ENCODE measurements around the gene KRT26. TPM values are rescaled to one million over a fixed set of nuclear protein-coding genes. Genes with fewer than 3 reads are reported as not detected.
"Not testable (repeated sequence)": the region's sequence is repeated elsewhere in the genome, so short reads cannot be mapped to it uniquely, and the experiment has no call there.

Gene KRT26
- total RNA-seq, 1 donor: not detected

DNA sequence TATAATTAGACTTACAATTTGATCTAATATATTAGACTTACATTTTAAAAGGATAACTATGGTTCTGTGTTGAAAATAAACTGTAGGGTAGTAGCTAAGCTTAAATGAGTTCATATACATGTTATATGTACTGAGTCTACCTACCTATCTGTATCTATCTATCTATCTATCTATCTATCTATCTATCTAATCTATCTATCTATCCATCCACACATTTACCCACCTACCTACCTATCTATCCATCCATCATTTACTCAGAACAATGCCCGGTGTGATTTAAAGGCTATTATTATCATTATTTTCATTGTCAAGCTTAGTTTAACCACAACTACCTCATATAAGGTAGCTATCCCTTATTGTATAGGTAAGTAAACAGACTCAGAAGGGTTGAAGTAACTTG, 43.4 kb upstream of the KRT26 start:
- TF ChIP-seq, protein P1, sequence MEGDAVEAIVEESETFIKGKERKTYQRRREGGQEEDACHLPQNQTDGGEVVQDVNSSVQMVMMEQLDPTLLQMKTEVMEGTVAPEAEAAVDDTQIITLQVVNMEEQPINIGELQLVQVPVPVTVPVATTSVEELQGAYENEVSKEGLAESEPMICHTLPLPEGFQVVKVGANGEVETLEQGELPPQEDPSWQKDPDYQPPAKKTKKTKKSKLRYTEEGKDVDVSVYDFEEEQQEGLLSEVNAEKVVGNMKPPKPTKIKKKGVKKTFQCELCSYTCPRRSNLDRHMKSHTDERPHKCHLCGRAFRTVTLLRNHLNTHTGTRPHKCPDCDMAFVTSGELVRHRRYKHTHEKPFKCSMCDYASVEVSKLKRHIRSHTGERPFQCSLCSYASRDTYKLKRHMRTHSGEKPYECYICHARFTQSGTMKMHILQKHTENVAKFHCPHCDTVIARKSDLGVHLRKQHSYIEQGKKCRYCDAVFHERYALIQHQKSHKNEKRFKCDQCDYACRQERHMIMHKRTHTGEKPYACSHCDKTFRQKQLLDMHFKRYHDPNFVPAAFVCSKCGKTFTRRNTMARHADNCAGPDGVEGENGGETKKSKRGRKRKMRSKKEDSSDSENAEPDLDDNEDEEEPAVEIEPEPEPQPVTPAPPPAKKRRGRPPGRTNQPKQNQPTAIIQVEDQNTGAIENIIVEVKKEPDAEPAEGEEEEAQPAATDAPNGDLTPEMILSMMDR (IDR thresholded peaks at IDR 0.05; ENCODE audit: extremely low read depth, low read depth, low read length): no peak
- Histone ChIP-seq H3K27me3 (ENCODE audit: insufficient read depth, low read length) (no peaks in the 10 kb centered on the region), H3K4me3 (ENCODE audit: insufficient read depth, low read length) (no peak overlapping the region), H3K79me2 (ENCODE audit: insufficient read depth, low read length) (peaks cover 17% of the 10 kb centered on the region), H4K20me1 (ENCODE audit: insufficient read depth, low read length) (no peaks in the 10 kb centered on the region), H3K4me2 (ENCODE audit: insufficient read depth, low read length) (no peak overlapping the region), H3K36me3 (ENCODE audit: insufficient read depth, low read length) (peaks cover 11% of the 10 kb centered on the region), H3K4me1 (ENCODE audit: insufficient read depth, low read length) (peaks cover 14% of the 10 kb centered on the region), H3K9me3 (ENCODE audit: low read depth, low read length) (no peaks in the 10 kb centered on the region), H3K27ac (ENCODE audit: low read depth, low read length) (no peak overlapping the region), H2AFZ (ENCODE audit: low read length) (no peak overlapping the region)
- DNase-seq (ENCODE audit: insufficient read length, low spot score, missing footprints): no peak

DNA sequence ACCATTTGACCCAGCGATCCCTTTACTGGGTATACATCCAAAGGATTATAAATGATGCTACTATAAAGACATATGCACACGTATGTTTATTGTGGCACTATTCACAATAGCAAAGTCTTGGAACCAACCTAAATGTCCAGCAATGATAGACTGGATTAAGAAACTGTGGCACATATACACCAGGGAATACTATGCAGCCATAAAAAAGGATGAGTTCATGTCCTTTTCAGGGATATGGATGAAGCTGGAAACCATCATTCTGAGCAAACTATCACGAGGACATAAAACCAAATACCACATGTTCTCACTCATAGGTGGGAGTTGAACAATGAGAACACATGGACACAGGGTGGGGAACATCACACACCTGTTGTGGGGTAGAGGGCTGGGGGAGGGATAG, 42.7 kb upstream of the KRT26 start:
- not testable (repeated sequence) for H3K27me3 ChIP-seq (ENCODE audit: insufficient read depth, low read length); H3K4me3 ChIP-seq (ENCODE audit: insufficient read depth, low read length); H3K9me3 ChIP-seq (ENCODE audit: low read depth, low read length); DNase-seq (ENCODE audit: insufficient read length, low spot score, missing footprints); H3K27ac ChIP-seq (ENCODE audit: low read depth, low read length); H3K4me2 ChIP-seq (ENCODE audit: insufficient read depth, low read length); H4K20me1 ChIP-seq (ENCODE audit: insufficient read depth, low read length); H2AFZ ChIP-seq (ENCODE audit: low read length)
- Histone ChIP-seq H3K4me1 (ENCODE audit: insufficient read depth, low read length) (peaks cover 17% of the 10 kb centered on the region), H3K36me3 (ENCODE audit: insufficient read depth, low read length) (peaks cover 11% of the 10 kb centered on the region), H3K79me2 (ENCODE audit: insufficient read depth, low read length) (peaks cover 11% of the 10 kb centered on the region)

GRCh38 chr17:40813804-40814203, 41.8 kb upstream of the KRT26 start:
- H2AFZ ChIP-seq (ENCODE audit: low read length): no peak overlapping the region
- H3K4me2 ChIP-seq (ENCODE audit: insufficient read depth, low read length): no peak overlapping the region
- H3K4me3 ChIP-seq (ENCODE audit: insufficient read depth, low read length): no peak overlapping the region
- H3K27ac ChIP-seq (ENCODE audit: low read depth, low read length): no peak overlapping the region
- H3K4me1 ChIP-seq (ENCODE audit: insufficient read depth, low read length): peaks cover 18% of the 10 kb centered on the region
- H3K9me3 ChIP-seq (ENCODE audit: low read depth, low read length): no peaks in the 10 kb centered on the region
- H3K79me2 ChIP-seq (ENCODE audit: insufficient read depth, low read length): peaks cover 8% of the 10 kb centered on the region
- H4K20me1 ChIP-seq (ENCODE audit: insufficient read depth, low read length): no peaks in the 10 kb centered on the region
- peaks cover 11% of the 10 kb centered on the region for H3K36me3 ChIP-seq (ENCODE audit: insufficient read depth, low read length)
- DNase-seq (ENCODE audit: insufficient read length, low spot score, missing footprints): no peak
- TF ChIP-seq, protein P1 (IDR thresholded peaks at IDR 0.05; ENCODE audit: extremely low read depth, low read depth, low read length): no peak
- no peaks in the 10 kb centered on the region for H3K27me3 ChIP-seq (ENCODE audit: insufficient read depth, low read length)

DNA sequence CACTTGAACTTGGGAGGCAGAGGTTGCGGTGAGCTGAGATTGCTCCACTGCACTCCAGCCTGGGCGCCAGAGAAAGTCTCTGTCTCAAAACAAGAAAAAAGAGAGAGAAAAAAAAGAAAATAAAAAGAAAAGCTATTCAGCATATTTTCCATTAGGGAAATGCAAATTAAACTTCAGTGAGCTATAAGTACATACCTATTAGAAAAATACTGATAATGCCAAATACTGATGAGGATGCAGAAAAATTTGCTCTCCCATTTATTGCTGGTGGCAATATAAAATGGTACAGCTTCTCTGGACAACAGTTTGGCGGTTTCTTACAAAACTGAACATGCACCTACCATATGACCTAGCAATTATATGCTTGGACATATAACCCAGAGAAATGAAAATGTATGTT, 40.6 kb upstream of the KRT26 start:
- no peak overlapping the region for H3K27ac ChIP-seq (ENCODE audit: low read depth, low read length)
- H4K20me1 ChIP-seq (ENCODE audit: insufficient read depth, low read length): no peaks in the 10 kb centered on the region
- peaks cover 18% of the 10 kb centered on the region for H3K4me1 ChIP-seq (ENCODE audit: insufficient read depth, low read length)
- no peaks in the 10 kb centered on the region for H3K9me3 ChIP-seq (ENCODE audit: low read depth, low read length)
- H3K36me3 ChIP-seq (ENCODE audit: insufficient read depth, low read length): peaks cover 8% of the 10 kb centered on the region
- H3K27me3 ChIP-seq (ENCODE audit: insufficient read depth, low read length): no peaks in the 10 kb centered on the region
- no peak overlapping the region for H3K4me3 ChIP-seq (ENCODE audit: insufficient read depth, low read length)
- peaks cover 2% of the 10 kb centered on the region for H3K79me2 ChIP-seq (ENCODE audit: insufficient read depth, low read length)
- no peak for DNase-seq (ENCODE audit: insufficient read length, low spot score, missing footprints)
- no peak overlapping the region for H3K4me2 ChIP-seq (ENCODE audit: insufficient read depth, low read length)
- TF ChIP-seq, protein P1 (IDR thresholded peaks at IDR 0.05; ENCODE audit: extremely low read depth, low read depth, low read length): no peak
- H2AFZ ChIP-seq (ENCODE audit: low read length): no peak overlapping the region

Data from osteoblast (primary cell).